HFF-Myc (cell line): ENCODE results near the gene LAMC1.

Experiments
- DNase-seq: peaks from one replicate; pipeline ENCODE4 v3.0.0-alpha.2; 2011; ENCODE audit warnings: low read depth; ENCODE audit errors: extremely low read depth
- H3K4me3 ChIP-seq: replicated peaks from 2 replicates; pipeline ENCODE4 v1.5.1; 2011; ENCODE audit warnings: low read depth, mild to moderate bottlenecking, control low read depth, low read length
- TF ChIP-seq, protein P1 (sequence below): IDR thresholded peaks from 2 replicates; pipeline ENCODE4 v1.5.1; 2012; ENCODE audit warnings: mild to moderate bottlenecking, low read depth, low read length, control low read depth; ENCODE audit errors: missing control alignments

Gene LAMC1

DNA sequence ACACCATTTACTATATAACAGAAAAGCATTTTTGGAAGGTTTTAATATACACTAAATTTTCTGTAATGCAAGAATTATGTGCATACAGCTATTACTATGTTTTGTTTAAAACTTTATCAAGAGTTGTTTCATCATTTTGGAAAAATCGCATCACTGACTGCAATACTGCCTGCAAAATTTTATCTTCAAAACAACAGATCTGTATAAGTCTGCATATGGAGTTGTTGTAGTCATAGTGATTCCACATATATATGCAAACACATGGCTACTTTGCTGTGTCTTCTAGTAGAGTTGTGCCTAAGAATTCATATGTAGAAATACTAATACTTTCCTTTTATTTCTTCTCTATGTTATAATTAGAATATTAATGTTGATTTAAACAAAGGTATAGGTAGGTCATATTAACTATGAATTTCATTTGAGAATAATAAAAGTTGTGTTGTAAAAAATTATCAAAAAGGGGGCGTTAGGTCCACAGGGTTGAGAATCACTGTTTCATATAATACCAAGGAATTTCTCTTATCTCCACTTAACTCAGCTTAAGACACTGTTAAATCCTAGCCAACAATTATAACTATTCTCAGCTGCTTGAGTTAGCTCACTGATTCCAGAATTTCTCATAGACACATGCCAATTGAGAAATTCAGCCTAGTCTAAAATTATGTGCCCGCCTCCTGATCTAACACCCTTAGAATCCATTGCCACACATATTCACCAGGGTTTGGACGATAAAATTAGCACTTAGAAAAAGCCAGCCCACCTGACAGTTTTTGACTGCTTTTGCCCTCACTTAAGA lies 22.9 kb upstream of the LAMC1 start:
- TF ChIP-seq, protein P1, sequence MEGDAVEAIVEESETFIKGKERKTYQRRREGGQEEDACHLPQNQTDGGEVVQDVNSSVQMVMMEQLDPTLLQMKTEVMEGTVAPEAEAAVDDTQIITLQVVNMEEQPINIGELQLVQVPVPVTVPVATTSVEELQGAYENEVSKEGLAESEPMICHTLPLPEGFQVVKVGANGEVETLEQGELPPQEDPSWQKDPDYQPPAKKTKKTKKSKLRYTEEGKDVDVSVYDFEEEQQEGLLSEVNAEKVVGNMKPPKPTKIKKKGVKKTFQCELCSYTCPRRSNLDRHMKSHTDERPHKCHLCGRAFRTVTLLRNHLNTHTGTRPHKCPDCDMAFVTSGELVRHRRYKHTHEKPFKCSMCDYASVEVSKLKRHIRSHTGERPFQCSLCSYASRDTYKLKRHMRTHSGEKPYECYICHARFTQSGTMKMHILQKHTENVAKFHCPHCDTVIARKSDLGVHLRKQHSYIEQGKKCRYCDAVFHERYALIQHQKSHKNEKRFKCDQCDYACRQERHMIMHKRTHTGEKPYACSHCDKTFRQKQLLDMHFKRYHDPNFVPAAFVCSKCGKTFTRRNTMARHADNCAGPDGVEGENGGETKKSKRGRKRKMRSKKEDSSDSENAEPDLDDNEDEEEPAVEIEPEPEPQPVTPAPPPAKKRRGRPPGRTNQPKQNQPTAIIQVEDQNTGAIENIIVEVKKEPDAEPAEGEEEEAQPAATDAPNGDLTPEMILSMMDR: no peak

DNA sequence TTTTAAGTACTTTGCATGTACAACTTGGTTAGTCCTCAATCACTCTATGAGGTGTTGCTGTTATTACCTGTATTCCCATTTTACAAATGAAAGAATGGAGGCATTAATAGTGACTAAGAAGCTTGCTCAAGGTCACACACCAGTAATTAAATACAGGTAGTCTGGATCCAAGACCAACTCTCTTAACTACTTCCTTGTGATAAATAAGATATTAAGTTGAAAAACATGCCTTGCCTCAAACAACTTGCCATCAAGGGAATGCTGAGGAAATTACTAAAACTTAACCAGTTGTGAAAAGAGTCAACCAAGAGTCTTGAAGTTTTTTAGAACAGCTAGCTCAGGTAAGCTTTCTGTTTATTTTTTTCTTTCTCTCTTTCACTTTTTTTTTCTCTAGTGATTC lies 21.0 kb upstream of the LAMC1 start:
- TF ChIP-seq, protein P1: no peak
- H3K4me3 ChIP-seq: no peak overlapping the region
- no peak for DNase-seq

More for the DNA sequence above, 22.9 kb upstream of the LAMC1 start:
- no peak overlapping the region for H3K4me3 ChIP-seq
- no peak for DNase-seq

DNA sequence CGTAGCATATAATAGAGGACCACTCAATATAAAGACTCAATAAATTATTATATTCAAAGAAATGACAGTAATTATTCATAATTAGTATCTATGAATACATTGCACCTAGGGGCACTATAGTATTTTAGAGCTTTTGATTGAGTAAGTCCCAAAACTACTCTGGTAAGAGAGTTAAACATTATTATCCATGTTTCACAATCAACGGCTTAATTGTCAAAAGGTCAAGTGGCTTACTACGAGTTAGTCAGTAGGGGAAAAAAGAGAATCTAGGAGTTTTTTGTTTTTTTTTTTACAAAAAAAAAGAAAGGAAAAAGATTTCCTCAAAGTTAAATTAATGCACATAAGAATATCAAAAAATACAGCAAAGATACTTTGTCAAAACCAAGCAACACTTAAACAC lies 20.4 kb upstream of the LAMC1 start:
- no peak for DNase-seq
- TF ChIP-seq, protein P1: no peak

DNA sequence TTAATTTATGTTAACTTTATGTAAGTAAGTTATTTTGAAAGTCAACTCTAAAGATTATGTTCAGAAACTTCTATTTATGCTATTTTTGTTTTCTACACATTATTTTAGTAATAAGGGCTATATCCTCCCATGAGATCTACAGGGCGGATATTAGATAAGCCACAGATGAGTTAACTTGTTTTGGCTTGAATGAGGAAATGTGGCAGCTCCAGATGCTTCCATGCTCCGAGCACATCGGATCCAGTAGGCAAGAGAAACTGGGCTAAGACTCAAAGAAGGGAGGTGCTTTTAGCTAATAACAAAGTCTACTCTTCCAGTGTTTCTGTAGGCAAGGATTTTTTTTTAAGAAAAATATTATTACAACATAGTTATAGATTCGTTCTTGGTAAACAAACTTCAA lies 20.0 kb upstream of the LAMC1 start:
- TF ChIP-seq, protein P1: no peak
- DNase-seq: no peak
- no peak overlapping the region for H3K4me3 ChIP-seq

More for the DNA sequence above, 20.4 kb upstream of the LAMC1 start:
- H3K4me3 ChIP-seq: no peak overlapping the region

DNA sequence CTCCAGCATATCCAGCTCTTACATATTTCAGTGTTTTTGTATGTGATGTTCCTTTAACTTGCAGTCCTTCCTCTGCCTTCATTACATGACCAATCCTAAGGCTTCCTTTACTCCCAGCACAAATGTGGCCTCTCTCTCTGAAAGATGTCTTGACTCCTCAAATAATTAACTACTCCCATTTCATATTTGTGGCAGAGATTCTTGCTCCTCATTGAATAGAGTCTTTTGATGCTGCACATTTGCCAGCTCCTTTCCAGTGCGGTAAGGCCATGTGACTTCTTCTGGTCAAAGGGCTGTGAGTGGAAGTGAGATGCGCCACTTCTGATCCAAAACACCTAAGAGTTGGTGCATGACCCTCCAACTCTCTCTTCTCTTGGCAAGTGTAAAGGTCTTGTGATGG lies 19.1 kb upstream of the LAMC1 start:
- no peak overlapping the region for H3K4me3 ChIP-seq
- no peak for DNase-seq
- TF ChIP-seq, protein P1: no peak

DNA sequence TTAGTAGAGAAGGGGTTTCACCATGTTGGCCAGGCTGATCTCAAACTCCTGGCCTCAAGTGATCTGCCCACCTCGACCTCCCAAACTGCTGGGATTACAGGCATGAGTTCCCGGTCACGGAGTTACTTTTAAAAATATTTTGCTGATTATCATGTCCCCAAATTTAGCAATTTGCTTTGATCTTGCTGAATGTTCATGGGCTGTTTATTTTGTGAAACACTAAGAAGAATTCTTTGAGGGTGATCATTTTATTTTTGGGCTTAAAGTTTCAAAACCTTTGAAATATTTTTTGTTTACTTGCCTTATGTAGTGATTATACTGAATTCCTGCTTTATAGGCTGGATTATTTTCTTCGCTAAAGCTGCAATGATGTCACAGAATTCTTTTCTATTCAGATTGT lies 11.4 kb upstream of the LAMC1 start:
- H3K4me3 ChIP-seq: no peak overlapping the region
- TF ChIP-seq, protein P1: no peak
- no peak for DNase-seq
